Ovary (tissue), 3 donors: ENCODE measurements around the gene CDC23.

Experiments
- POLR2A ChIP-seq: fragments of 450-650 bp; IDR thresholded peaks from one replicate; pipeline ENCODE4 v1.6.1; 2017; ENCODE audit warnings: antibody characterized with exemption, mild to moderate bottlenecking, moderate library complexity
- TF ChIP-seq, protein P1 (sequence below), 3 donors: fragments of 450-650 bp in 2 of 3; fragments of 200-600 bp in 1 of 3; IDR thresholded peaks; one replicate each; pipeline versions ENCODE4 v1.5.1 to v1.8.0; 2016 to 2022; ENCODE audit warnings: antibody characterized with exemption in 3 of 3, mild to moderate bottlenecking in 1 of 3
- donor health status: DM: no; HTN: no; CAD: no.

DNA sequence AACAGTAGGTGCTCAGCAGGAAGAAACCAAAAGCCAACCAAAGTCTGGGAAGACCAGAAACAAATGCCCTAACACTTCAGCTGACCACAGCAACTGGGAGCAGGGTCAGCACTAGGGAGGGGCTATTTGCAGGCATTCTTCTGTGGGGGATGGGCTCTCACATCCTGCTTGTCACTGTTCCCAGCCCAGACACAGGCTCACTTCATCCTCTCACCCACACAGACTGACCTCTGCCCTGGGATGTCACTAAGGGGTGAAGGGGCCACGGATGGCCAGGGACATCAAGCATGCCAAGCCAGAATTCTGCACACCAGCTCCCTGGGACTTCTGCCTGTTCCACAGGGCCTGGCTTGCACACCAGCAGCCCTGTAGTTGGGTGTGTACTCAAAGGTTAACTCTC, 32.6 kb upstream of the CDC23 start:
- no peak for TF ChIP-seq POLR2A
- TF ChIP-seq, protein P1, sequence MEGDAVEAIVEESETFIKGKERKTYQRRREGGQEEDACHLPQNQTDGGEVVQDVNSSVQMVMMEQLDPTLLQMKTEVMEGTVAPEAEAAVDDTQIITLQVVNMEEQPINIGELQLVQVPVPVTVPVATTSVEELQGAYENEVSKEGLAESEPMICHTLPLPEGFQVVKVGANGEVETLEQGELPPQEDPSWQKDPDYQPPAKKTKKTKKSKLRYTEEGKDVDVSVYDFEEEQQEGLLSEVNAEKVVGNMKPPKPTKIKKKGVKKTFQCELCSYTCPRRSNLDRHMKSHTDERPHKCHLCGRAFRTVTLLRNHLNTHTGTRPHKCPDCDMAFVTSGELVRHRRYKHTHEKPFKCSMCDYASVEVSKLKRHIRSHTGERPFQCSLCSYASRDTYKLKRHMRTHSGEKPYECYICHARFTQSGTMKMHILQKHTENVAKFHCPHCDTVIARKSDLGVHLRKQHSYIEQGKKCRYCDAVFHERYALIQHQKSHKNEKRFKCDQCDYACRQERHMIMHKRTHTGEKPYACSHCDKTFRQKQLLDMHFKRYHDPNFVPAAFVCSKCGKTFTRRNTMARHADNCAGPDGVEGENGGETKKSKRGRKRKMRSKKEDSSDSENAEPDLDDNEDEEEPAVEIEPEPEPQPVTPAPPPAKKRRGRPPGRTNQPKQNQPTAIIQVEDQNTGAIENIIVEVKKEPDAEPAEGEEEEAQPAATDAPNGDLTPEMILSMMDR (IDR thresholded peaks at IDR 0.05), result no peak
